Tibial nerve (tissue), 4 donors: ENCODE measurements around the gene BOD1L1.

Experiments
- EP300 ChIP-seq, 2 donors: sonication (generic); formaldehyde crosslinking; IDR thresholded peaks; one replicate each; pipeline ENCODE4 v1.6.1; 2017; ENCODE audit warnings: antibody characterized with exemption in 2 of 2, mild to moderate bottlenecking in 1 of 2
- TF ChIP-seq, protein P1 (sequence below), 5 experiments: fragments of 200-600 bp in 3 of 5; fragments of 450-650 bp in 2 of 5; sonication (generic) in 3 of 5; IDR thresholded peaks; one replicate each; pipeline ENCODE4 v1.5.1; 2016 to 2019; ENCODE audit warnings: antibody characterized with exemption in 5 of 5, mild to moderate bottlenecking in 3 of 5, moderate library complexity in 2 of 5

DNA sequence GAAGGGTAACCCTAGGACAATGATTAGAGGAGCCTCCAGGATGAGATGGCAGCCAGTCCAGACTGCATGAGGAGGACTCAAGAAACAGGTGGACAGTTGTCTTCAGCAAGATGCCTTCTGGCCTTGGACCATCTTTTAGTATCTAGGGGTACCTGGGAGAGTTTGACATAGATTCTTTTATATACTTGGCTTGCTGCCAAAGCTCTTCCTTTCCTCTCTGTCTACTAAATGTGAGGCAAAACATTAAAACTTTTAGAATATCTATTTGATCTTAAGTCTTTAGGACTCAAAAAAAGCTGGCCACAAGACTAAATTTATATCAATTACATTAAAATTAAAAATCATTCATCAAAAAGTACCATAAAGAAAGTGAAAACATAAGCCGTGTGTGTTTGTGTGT lies 64.6 kb downstream of the BOD1L1 start:
- TF ChIP-seq, protein P1, sequence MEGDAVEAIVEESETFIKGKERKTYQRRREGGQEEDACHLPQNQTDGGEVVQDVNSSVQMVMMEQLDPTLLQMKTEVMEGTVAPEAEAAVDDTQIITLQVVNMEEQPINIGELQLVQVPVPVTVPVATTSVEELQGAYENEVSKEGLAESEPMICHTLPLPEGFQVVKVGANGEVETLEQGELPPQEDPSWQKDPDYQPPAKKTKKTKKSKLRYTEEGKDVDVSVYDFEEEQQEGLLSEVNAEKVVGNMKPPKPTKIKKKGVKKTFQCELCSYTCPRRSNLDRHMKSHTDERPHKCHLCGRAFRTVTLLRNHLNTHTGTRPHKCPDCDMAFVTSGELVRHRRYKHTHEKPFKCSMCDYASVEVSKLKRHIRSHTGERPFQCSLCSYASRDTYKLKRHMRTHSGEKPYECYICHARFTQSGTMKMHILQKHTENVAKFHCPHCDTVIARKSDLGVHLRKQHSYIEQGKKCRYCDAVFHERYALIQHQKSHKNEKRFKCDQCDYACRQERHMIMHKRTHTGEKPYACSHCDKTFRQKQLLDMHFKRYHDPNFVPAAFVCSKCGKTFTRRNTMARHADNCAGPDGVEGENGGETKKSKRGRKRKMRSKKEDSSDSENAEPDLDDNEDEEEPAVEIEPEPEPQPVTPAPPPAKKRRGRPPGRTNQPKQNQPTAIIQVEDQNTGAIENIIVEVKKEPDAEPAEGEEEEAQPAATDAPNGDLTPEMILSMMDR (IDR thresholded peaks at IDR 0.05) = no peak
- no peak for TF ChIP-seq EP300 (IDR thresholded peaks at IDR 0.05)
